HUES48 (cell line): ENCODE results near the gene B4GALT5.

Experiments
- H3K27ac ChIP-seq: one replicate; pipeline ENCODE4 v1.7.0; 2013; ENCODE audit warnings: low read depth, low read length, inconsistent platforms
- H3K27me3 ChIP-seq: 2 replicates; pipeline ENCODE4 v1.6.1; 2013; ENCODE audit warnings: mild to moderate bottlenecking, low read length; ENCODE audit not compliant: control insufficient read depth, insufficient read depth
- H3K36me3 ChIP-seq: 2 replicates; pipeline ENCODE4 v1.6.1; 2013; ENCODE audit warnings: low read length; ENCODE audit not compliant: control insufficient read depth, insufficient read depth
- H3K4me1 ChIP-seq: 2 replicates; pipeline ENCODE4 v1.6.1; 2013; ENCODE audit warnings: mild to moderate bottlenecking, low read length; ENCODE audit not compliant: control insufficient read depth, insufficient read depth
- H3K4me3 ChIP-seq: 2 replicates; pipeline ENCODE4 v1.5.1; 2013; ENCODE audit warnings: mild to moderate bottlenecking, low read depth, low read length
- H3K9ac ChIP-seq: 2 replicates; pipeline ENCODE4 v1.6.1; 2013; ENCODE audit warnings: mild to moderate bottlenecking, low read depth, low read length, moderate library complexity
- H3K9me3 ChIP-seq: 2 replicates; pipeline ENCODE4 v1.6.1; 2013; ENCODE audit warnings: low read length; ENCODE audit not compliant: control insufficient read depth, insufficient read depth

B4GALT5 gene

GRCh38 chr20:49751397-49751736 is 37.7 kb upstream of the B4GALT5 start:
- no peak overlapping the region for H3K9ac ChIP-seq
- no peaks in the 10 kb centered on the region for H3K4me1 ChIP-seq
- no peak overlapping the region for H3K4me3 ChIP-seq
- H3K36me3 ChIP-seq = no peaks in the 10 kb centered on the region
- H3K27ac ChIP-seq = no peak overlapping the region
- H3K27me3 ChIP-seq = no peaks in the 10 kb centered on the region
- no peaks in the 10 kb centered on the region for H3K9me3 ChIP-seq

- H3K27ac ChIP-seq = no peak overlapping the region
- no peaks in the 10 kb centered on the region for H3K4me1 ChIP-seq
- H3K27me3 ChIP-seq = no peaks in the 10 kb centered on the region
- H3K9me3 ChIP-seq = no peaks in the 10 kb centered on the region
- H3K9ac ChIP-seq = no peak overlapping the region
- no peak overlapping the region for H3K4me3 ChIP-seq
- no peaks in the 10 kb centered on the region for H3K36me3 ChIP-seq
These were observed 37.1 kb upstream of the B4GALT5 start for GRCh38 chr20:49750611-49751396.

- no peaks in the 10 kb centered on the region for H3K36me3 ChIP-seq
- no peak overlapping the region for H3K4me3 ChIP-seq
- no peak overlapping the region for H3K9ac ChIP-seq
- no peak overlapping the region for H3K27ac ChIP-seq
- H3K27me3 ChIP-seq = no peaks in the 10 kb centered on the region
- no peaks in the 10 kb centered on the region for H3K4me1 ChIP-seq
- no peaks in the 10 kb centered on the region for H3K9me3 ChIP-seq
These were observed 35.9 kb upstream of the B4GALT5 start for GRCh38 chr20:49749625-49750024.

- no peaks in the 10 kb centered on the region for H3K36me3 ChIP-seq
- H3K4me3 ChIP-seq = no peak overlapping the region
- no peaks in the 10 kb centered on the region for H3K9me3 ChIP-seq
- no peaks in the 10 kb centered on the region for H3K27me3 ChIP-seq
- H3K27ac ChIP-seq = no peak overlapping the region
- H3K9ac ChIP-seq = no peak overlapping the region
- no peaks in the 10 kb centered on the region for H3K4me1 ChIP-seq
These were observed 34.8 kb upstream of the B4GALT5 start for GRCh38 chr20:49748525-49748838.

GRCh38 chr20:49747707-49748524 is 34.2 kb upstream of the B4GALT5 start:
- Histone ChIP-seq H3K36me3 (no peaks in the 10 kb centered on the region), H3K4me1 (peaks cover 4% of the 10 kb centered on the region; the same call in 1 of the 2 replicates), H3K27ac (no peak overlapping the region), H3K9ac (no peak overlapping the region), H3K4me3 (no peak overlapping the region), H3K27me3 (no peaks in the 10 kb centered on the region), H3K9me3 (no peaks in the 10 kb centered on the region)

GRCh38 chr20:49742948-49743347 is 29.3 kb upstream of the B4GALT5 start:
- Histone ChIP-seq H3K27me3 (no peaks in the 10 kb centered on the region), H3K9ac (no peak overlapping the region), H3K9me3 (no peaks in the 10 kb centered on the region), H3K4me3 (no peak overlapping the region), H3K27ac (no peak overlapping the region), H3K4me1 (peaks cover 9% of the 10 kb centered on the region; the same call in 1 of the 2 replicates), H3K36me3 (no peaks in the 10 kb centered on the region)

GRCh38 chr20:49741977-49742376 is 28.3 kb upstream of the B4GALT5 start:
- Histone ChIP-seq H3K9ac (no peak overlapping the region), H3K27me3 (no peaks in the 10 kb centered on the region), H3K4me1 (peaks cover 9% of the 10 kb centered on the region; the same call in 1 of the 2 replicates), H3K27ac (no peak overlapping the region), H3K36me3 (no peaks in the 10 kb centered on the region), H3K9me3 (no peaks in the 10 kb centered on the region), H3K4me3 (no peak overlapping the region)

GRCh38 chr20:49740807-49741206 is 27.1 kb upstream of the B4GALT5 start:
- Histone ChIP-seq H3K36me3 (no peaks in the 10 kb centered on the region), H3K4me3 (no peak overlapping the region), H3K9ac (no peak overlapping the region), H3K27ac (no peak overlapping the region), H3K27me3 (no peaks in the 10 kb centered on the region), H3K9me3 (no peaks in the 10 kb centered on the region), H3K4me1 (peaks cover 9% of the 10 kb centered on the region; the same call in 1 of the 2 replicates)

GRCh38 chr20:49739042-49739441 is 25.4 kb upstream of the B4GALT5 start:
- H3K9ac ChIP-seq = no peak overlapping the region
- H3K27ac ChIP-seq = no peak overlapping the region
- peaks cover 9% of the 10 kb centered on the region; the same call in 1 of the 2 replicates for H3K4me1 ChIP-seq
- H3K27me3 ChIP-seq = no peaks in the 10 kb centered on the region
- no peaks in the 10 kb centered on the region for H3K9me3 ChIP-seq
- no peaks in the 10 kb centered on the region for H3K36me3 ChIP-seq
- no peak overlapping the region for H3K4me3 ChIP-seq

- Histone ChIP-seq H3K9ac (no peak overlapping the region), H3K4me1 (peaks cover 9% of the 10 kb centered on the region), H3K27me3 (no peaks in the 10 kb centered on the region), H3K9me3 (no peaks in the 10 kb centered on the region), H3K36me3 (no peaks in the 10 kb centered on the region), H3K27ac (no peak overlapping the region), H3K4me3 (no peak overlapping the region)
These were observed 23.6 kb upstream of the B4GALT5 start for GRCh38 chr20:49737260-49737659.

GRCh38 chr20:49729780-49730179 is 16.1 kb upstream of the B4GALT5 start:
- Histone ChIP-seq H3K9ac (no peak overlapping the region), H3K36me3 (no peaks in the 10 kb centered on the region), H3K4me1 (peaks cover 8% of the 10 kb centered on the region), H3K4me3 (no peak overlapping the region), H3K27ac (no peak overlapping the region), H3K9me3 (no peaks in the 10 kb centered on the region), H3K27me3 (no peaks in the 10 kb centered on the region)
